Measurements from ENCODE around the gene PLCB4.

Gene PLCB4

DNA sequence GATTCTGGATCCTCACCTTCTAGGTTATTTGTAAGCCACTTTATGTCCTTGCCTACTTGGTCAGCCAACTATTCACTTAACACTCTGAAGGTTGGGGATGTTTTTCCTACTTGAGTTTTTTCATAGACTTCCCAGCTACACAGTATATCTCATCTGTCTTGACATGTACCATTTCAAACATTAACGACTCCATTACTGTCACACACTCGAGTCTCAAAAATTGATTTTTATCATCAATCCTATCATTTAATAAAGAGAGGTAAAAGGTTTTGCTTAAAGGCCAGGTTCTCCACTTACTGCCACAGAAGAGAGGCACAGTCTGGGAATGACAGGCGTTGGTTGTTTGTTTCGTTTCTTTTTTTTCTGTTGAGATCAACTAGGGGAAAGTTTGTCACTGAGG is 407.3 kb downstream of the PLCB4 start:
- DNase-seq, result no peak

DNA sequence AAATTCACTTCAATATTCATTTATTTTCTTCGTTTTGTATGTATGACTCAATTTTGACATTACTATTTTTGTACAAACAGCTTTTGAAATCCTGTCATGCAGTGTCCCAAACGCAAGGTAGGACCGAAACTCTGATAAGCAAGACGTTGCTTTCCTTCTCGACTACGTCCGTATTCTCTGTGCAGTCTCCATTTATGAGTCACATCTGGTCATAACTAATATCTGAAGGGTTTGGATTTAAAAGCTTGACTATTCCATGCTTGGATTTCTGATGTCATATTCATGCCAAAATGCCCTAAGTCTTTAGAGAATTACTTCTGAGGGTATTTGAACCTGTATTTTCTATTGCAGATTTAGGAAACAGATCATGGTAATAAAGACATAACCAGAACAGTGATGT is 407.8 kb downstream of the PLCB4 start:
- DNase-seq, result no peak

DNA sequence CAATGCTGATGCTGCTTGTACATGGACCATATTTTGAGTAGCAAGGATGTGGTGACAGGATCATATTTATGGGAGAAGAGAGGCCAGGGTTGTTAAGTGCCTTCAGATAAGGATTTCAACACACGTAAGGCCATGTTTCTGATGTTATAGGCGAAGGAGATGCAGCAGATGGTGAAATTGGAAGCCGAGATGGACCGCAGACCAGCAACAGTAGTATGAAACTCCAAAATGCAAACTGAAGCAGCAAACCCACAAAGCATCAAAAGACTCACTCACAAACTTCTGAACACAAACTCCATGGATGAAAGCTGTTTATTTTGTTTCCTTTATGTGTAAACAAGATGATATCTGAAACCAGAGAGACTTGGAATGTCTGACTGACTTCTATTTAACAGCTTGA is 409.9 kb downstream of the PLCB4 start:
- no peak for DNase-seq

DNA sequence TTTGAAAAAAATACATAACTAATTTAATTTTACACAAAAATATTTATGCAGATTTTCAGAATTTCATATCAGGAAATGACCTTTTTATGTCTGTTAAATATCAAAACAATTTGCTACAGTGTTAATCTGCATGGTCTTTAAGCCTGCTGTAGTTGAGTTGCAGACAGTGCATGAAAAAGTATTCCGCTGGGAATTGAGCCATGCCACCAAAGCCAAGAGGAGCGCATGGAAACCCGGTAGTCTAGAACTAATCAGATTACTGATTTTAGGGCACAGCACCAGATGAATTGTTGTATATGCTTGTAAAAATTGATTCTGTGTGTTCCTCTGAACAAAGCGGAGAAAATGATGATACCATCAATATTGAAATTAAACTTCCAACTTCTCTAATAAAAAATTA is 411.2 kb downstream of the PLCB4 start:
- no peak for DNase-seq

DNA sequence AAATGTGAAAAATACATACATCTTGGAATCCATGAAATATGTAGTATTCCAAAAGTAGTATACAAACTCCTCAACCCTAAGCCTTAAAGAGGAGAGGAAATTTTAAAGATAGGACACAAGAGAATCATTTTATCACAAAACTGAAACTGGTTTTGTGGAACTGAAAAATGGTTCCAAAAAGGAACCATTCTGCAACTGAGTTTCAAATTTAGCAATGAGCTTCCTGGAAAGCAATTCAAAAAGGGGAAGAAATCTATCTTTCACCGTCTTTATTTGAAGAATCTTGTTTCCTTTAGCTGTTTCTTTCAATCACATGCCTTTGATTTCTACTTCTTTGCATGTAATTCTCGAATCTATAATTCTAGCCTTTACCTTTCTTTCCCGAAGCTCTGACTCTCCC is 413.3 kb downstream of the PLCB4 start:
- no peak for DNase-seq

DNA sequence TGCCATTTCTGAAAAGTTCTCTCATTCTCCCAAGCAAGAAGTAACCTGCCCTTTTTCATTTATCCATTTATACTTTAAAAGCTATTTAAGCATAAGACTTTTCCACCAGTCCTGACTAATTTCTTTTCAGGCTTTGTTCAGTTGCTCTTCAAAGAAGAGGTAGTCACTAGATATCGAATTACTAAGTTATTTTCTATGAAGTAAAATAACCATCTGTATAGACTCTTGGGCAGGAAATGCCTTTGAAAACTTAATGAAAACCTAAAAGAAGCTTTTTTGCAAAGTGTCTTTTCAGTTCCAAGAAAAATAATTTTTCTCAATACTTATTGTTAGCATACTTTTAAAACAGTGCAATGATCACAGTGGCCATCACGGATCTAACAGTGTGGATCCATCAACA is 414.2 kb downstream of the PLCB4 start:
- no peak for DNase-seq

DNA sequence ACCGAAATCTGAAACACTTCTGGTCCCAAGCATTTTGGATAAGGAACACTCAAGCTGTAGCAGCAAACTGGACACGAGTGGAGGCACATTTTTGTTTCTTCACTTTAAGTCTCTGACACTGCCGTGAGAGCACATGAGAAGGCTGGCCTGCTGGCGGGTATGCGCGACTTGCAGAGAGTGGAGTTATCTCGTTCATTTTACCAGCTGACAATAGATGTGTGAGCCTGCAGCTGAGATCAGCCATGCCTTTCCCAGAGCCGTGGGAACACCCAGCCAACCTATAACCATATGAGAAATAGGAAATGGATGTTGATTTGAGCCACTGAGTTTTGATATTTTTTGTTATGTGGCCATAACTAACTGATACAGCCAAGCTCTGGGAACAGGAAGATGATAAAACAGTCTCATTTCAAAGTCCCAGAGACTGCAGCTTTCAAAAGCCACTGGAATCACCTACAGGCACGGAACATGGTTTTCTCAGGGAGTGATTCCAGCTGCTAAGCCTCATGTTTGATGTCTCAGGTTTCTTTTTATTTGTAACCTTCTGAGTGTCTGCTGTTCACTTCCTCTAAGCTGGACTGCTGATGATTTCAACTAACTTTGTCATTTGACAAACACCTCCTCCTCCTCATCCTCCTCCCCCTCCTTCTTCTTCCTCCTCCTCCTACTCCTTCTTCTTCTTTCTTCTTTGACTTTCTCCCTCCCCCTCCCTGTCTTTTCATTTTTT is 416.9 kb downstream of the PLCB4 start:
- DNase-seq, result no peak

DNA sequence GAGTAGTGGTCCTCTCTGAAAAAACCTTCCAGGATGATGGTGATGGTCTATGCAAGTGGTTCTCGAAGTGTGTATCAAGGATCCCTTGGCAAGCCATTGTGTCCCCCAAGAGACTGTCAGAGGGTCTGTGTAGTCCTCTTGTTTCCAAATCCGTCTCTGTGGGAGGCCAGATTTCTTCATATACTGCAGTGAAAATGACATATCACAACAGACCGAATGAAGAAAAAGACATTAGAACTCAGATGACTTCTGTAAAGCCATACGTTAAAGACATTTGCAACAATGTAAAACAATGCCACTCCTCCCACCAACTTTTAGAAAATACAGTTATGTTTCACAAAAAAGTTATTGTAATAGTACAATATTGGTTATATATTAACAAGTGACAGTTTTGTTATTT is 418.3 kb downstream of the PLCB4 start:
- DNase-seq, result no peak

DNA sequence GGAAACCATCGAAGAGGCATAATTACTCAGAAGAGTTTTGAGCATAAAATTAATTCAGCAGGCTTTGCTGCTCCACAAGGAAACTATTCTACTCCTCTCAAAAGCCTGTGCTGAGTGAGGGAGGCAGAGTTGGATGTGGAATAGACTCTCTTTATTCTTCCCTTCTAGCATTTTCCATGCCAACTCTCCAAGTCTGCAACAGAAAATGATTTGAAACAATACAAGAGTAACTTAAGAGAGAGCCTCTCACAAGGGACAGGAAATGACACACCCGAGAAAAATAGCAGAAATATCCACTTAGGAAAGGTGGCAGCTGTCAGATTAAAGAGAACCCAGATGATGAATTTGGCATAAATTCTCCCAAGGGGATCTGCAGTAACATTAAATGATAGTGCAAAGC is 419.2 kb downstream of the PLCB4 start:
- no peak for DNase-seq

DNA sequence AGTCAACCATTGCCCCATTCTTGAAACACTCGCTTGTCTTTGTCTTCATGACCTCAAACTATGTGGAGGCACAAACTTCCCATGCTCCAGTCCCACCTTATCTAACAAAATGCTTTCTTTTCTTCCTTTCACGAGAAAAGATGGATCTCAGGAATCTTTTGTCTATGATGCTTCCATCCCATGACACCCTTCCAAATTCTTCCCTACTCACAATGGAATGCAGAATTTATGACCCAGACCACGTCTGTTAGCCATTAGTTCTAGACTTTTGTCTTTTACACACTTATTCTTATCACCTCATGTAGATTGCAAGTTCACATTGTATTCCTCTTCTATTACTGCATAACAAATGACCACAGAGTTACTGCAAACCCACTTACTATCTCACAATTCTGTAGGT is 421.3 kb downstream of the PLCB4 start:
- DNase-seq, result no peak

DNA sequence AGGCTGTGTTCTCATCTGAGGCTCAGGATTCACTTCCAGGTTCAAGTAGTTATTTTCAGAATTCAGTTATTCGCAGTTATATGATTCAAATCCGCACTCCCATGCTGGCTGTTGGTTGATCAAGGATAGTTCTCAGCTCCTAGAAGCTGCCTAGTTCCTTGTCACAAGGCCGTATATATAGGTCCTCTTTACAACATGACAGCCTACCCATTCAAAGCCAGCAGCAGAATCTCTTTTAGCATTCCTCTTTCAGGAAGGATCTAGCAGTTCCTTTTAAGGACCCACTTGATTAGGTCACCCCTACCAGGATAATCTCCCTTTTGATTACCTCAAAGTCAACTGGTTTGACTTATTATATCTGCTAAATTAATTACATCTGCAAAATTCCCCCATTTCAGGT is 421.7 kb downstream of the PLCB4 start:
- no peak for DNase-seq

DNA sequence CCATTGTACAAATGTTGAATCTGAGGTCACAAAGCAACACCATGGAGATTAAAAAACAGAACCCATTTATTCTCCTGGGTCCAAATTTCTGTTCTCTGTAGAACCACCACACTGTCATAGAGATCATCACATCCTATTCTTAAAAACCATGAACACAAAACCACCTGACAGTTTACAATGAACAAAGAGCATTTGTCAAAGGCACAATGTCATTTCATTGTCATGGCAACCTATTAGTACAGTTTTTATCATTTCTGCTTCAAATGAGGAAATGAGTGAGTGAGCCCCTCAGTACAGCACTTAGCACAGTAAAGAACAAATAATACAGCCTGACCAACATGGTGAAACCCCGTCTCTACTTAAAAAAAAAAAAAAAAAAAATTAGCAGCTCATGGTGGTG is 422.4 kb downstream of the PLCB4 start:
- DNase-seq, result no peak

DNA sequence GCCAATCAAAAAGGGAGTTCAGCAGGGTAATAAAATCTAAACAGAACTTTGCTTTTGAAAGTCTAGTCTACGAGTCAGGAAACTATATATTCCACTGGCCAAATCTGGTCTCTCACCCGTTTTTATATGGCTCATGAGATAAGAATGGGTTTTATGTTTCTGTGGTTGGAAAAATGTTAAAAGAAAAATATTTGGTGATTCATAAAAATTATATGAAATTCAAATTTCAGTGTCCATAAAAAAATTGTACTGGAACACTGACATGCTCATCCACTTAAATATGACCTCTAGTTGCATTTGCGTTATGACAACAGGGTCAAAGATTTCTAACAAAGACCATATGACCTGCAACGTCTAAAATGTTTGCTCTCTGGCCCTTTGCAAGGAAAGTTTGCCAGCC is 423.2 kb downstream of the PLCB4 start:
- no peak for DNase-seq

DNA sequence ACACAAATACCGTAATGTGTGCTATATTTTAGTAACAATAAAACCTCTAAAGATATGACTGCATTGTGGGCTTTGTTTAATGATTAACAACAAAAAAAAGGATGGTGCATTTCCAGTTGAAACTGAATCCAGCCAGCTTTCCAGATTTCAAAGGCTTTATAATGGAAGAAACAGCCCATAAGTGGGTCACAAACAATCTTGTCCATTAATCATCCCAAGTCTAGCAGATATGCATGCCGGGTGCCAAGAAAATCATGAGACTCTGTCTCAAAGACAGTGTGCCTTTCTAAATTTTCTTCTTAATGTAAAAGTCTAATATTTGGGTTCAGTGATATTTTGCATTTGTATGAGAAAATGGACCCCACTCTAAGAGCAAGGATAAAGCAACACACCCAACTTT is 424.9 kb downstream of the PLCB4 start:
- DNase-seq, result no peak

DNA sequence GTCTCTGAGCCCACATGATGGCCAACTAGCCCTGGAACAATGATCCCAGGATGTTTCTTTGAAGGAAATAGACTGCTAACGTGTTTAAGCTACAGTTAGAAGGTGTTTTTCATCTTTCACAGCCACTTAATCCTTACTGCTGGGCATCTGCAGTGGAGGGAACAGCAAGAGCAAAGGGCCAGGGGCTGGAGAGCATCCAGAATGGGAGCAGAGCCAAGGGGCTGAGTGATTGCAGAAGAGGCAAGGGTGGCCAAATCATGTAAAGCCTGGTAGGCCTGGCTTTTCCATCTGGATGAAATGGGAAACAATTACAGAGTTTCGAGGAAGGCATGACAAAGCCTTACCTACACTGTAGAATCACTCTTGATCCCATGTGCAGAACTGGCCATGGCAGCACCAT is 426.8 kb downstream of the PLCB4 start:
- no peak for DNase-seq

DNA sequence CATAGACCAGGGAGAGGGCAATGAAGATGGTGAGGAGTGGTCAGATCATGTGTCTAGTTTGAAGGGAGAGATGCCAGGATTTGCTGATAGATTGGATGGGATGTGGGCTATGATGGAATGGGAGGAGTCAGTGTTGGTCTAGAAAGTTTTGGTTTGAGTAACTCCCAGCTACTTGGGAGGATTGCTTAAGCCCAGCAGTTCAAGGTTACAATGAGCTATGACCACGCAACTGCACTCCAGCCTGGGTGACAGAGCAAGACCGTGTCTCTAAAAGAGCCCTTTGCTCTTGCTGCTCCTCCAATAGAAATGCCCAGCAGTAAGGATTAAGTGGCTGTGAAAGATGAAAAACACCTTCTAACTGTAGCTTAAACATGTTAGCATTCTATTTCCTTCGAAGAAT is 427.3 kb downstream of the PLCB4 start:
- no peak for DNase-seq

DNA sequence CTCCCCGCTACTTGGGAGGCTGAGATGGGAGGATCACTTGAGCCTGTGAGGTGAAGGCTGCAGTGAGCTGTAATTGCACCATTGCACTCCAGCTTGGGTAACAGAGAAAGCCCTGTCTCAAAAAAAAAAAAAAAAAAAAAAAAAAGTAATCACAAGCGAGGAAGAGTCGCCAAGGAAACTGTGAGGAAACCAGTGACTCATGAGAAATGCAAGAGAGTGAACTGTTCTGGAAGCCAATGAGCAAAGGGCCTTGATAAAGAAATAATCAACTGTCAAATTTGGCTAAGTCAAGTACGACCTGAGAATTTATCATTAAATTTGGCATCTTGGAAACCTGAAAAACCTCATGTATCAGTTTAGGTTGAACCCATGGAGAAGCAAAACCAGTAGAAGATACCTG is 429.4 kb downstream of the PLCB4 start:
- DNase-seq, result no peak

DNA sequence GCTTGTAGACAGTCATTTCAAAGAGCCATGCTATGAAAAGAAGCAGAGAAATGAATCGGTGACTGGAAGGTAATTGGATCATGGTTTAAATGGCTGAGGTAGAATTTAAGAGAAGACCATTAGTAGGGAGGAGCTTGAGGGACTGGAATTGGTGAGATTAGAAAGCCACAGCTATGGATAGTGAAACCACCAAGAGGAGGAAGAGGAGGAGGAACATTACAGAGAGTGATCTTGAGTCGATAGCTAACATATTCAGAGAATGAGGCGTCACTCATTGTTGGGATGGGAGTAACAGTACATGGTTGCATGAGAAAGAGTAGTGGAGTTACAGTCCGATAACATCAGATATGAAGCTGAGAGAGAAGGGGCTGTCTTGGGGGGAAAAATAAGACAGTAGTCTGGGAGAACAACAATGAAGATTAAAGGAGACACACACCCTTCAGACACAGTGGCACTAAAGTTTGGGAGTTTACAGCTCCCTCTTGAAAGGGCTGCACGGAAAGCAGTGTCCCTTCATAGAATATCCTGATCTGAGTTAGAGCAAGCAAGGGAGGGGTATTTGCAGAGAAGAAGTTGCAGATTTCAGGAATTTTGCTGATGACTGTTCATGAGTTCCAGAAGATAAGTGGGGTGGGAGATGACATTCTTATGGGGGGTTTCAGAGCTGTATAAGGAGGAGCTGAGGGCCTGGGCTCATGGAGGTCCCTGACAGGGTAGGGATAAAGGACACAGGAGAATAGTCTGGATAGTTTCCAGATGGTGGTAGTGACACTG is 430.4 kb downstream of the PLCB4 start:
- DNase-seq, result no peak

DNA sequence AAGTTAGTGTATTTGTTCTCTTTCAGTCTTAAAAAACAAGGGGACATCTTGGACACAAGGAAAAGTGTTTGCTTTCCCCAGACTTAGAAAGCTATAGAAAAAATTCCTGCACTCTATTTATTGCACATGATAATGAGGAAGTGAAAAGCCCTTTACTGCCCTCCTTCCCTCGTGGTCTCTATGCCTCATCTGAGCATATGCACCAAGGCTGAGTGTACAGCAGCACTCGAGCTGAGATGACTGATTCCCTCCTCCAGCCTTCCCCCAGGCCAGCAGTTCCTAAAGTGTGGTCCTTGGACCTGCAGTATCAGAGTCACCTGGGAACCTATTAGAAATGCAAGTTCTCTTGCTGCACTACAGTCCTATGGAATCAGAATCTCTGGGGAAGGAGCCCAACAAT is 431.2 kb downstream of the PLCB4 start:
- DNase-seq, result no peak

DNA sequence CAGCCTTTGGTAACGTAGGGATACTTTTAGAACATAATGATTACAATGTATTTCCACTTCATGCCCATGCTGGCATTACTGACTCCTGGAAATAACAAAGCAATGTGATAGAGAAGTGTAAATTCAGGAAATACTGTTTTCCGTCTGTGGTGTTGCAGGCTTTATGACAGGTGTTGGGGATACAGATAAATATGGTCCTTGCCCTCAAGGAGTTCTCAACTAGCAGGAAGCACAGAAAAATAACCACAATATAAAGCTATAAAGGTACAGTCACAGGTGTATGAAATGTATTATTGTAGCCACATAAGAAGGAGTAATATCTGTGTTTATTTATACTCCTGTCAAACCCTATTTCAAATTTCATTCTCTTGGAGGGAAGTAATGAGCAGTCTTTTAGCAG is 432.6 kb downstream of the PLCB4 start:
- no peak for DNase-seq

DNA sequence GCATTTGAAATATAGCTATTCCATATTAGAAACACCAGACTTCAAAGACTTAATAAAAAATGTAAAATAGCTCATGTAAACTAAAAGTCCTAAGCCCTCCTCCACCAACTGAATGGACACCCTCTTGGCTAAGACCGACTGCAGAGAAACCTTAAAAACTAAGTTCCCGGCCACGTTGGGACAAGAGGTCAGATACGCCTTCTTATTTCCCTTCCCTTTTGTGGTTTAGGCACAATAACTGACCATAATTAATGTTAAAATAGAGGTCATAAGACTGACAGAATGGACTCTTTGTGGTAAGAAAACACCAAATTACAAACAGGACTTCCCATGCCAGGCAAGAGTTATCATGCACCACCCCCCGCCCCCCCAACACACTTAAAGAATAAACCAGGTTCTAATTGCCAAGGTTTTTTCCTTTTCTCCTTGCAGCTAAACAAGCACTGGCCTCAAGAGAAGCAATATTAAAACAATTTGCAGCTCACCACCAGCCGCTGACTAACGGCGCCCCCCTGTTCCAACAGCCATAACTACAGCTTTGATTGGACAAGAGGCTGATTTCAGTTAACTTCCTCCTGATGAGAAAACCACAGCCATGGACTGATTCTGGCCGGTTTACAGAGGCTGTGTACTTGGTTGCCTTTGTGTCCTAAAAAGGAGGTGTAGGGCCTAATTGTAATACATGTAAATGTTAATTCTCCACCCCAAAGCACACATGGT is 434.8 kb downstream of the PLCB4 start:
- no peak for DNase-seq

DNA sequence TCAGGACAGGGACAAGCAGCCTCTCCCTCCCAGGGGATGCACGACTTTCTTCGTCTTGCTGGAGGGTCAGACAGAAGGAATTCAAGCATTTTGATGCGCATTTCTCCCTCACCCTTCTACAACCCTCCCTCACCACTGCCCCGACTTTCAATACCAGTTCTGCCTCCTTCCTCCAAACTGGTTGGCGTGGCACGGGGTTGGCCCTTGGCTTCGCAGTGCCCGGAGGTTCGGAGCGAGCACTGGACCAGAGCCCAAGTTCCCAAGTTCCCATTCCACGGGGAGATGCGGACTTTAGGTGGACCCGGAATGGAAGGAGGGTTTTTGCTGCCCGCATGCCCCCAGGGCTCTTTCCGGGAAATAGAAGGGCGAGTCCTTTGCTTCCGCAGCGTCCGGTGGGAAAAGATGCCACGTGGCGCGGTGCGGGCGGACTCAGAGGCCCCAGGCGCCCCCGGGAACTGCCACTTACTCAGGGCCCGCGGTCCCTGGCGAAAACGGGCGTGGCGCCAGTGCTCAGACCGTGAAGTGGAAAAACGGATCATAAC is 437.5 kb downstream of the PLCB4 start:
- no peak for DNase-seq

DNA sequence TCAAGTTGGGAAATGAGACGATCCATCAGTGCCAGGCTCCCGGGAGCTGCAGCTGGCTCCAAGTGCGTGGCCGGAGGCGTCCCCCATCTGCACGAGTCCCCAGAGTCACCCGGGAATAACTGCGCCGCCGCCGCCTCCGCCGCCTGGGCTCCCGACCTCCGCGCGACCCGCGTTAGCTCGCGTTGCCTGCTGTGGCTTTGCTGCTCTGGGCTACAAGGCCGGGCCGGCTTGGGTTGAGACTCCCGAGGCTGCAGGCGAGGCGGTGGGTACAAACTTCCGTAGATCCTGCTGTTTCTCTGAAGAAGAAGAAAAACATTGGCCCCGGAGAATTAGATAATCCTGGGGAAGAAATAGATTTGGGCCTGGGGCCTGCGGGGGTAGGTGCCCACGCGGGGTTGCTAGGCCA is 438.1 kb downstream of the PLCB4 start:
- DNase-seq, result no peak

All from activated CD4-positive, CD25-positive, alpha-beta regulatory T cell treated with anti-CD3 and anti-CD28 coated beads, Interleukin-2, amount 50 U/mL, for 72 hours (primary cell).